HepG2 (cell line): ENCODE data around the gene ATP13A3.

Experiments
- AKAP8 ChIP-seq: sonication (generic); formaldehyde crosslinking; IDR thresholded peaks from 2 replicates; pipeline ENCODE4 v1.5.1; 2020; ENCODE audit warnings: mild to moderate bottlenecking, missing genetic modification reagents
- ATF7 ChIP-seq, 2 experiments: fragments of 450-650 bp in 1 of 2; sonication (generic) in 1 of 2; formaldehyde crosslinking in 1 of 2; IDR thresholded peaks; 2 replicates each; pipeline versions ENCODE4 v1.4.0 to v1.6.1; 2016 to 2020; ENCODE audit warnings: antibody characterized with exemption in 1 of 2, mild to moderate bottlenecking in 1 of 2, missing genetic modification reagents in 1 of 2
- BORCS8-MEF2B ChIP-seq: sonication (generic); formaldehyde crosslinking; IDR thresholded peaks from 2 replicates; pipeline ENCODE4 v1.8.0; 2022; ENCODE audit warnings: mild to moderate bottlenecking, missing genetic modification reagents
- FOXP4 ChIP-seq: sonication (generic); formaldehyde crosslinking; IDR thresholded peaks from 2 replicates; pipeline ENCODE4 v1.4.0; 2020; ENCODE audit warnings: missing genetic modification reagents
- HOXD1 ChIP-seq: sonication (generic); formaldehyde crosslinking; IDR thresholded peaks from 2 replicates; pipeline ENCODE4 v1.5.0; 2020; ENCODE audit warnings: missing genetic modification reagents
- KDM2A ChIP-seq: sonication (generic); formaldehyde crosslinking; IDR thresholded peaks from 2 replicates; pipeline ENCODE4 v1.4.0; 2020; ENCODE audit warnings: low read depth, missing genetic modification reagents, borderline replicate concordance
- POLR2A ChIP-seq, 2 experiments: IDR thresholded peaks; 2 replicates each; pipeline ENCODE4 v1.6.1; 2011; ENCODE audit warnings: low read depth in 2 of 2, low read length in 2 of 2, mild to moderate bottlenecking in 1 of 2, moderate library complexity in 1 of 2; ENCODE audit not compliant: insufficient read depth in 1 of 2
- POLR2G ChIP-seq: fragments of 200-400 bp; formaldehyde crosslinking; IDR thresholded peaks from 2 replicates; pipeline ENCODE4 v1.6.1; 2018; ENCODE audit warnings: mild to moderate bottlenecking, low read depth, low read length, moderate library complexity
- RAD21 ChIP-seq: fragments of 450-650 bp; formaldehyde crosslinking; IDR thresholded peaks from 2 replicates; pipeline ENCODE4 v1.5.0; 2020; ENCODE audit warnings: mild to moderate bottlenecking
- ZBTB7B ChIP-seq: sonication (generic); formaldehyde crosslinking; IDR thresholded peaks from 2 replicates; pipeline ENCODE4 v1.4.0; 2020; ENCODE audit warnings: missing genetic modification reagents
- TF ChIP-seq, protein P1 (sequence below): sonication (generic); formaldehyde crosslinking; IDR thresholded peaks from 2 replicates; pipeline ENCODE4 v1.5.0; 2020; ENCODE audit warnings: mild to moderate bottlenecking, missing genetic modification reagents, moderate library complexity

GRCh38 chr3:194382892-194383223 lies 103.9 kb downstream of the ATP13A3 start:
- TF ChIP-seq HOXD1 (no peak), ZBTB7B (CRISPR knock-in tag) (no peak), POLR2A (IDR thresholded peaks at IDR 0.05; ENCODE audit: insufficient read depth in 1 of 2, low read depth in 2 of 2, low read length in 2 of 2) (no peak), POLR2G (no peak), FOXP4 (CRISPR knock-in tag) (no peak), BORCS8-MEF2B (CRISPR knock-in tag) (no peak), RAD21 (no peak), KDM2A (CRISPR knock-in tag) (no peak), AKAP8 (CRISPR knock-in tag) (no peak), ATF7 (IDR thresholded peaks at IDR 0.05) (no peak), ATF7 (CRISPR knock-in tag; IDR thresholded peaks at IDR 0.05) (no peak)
- TF ChIP-seq, protein P1, sequence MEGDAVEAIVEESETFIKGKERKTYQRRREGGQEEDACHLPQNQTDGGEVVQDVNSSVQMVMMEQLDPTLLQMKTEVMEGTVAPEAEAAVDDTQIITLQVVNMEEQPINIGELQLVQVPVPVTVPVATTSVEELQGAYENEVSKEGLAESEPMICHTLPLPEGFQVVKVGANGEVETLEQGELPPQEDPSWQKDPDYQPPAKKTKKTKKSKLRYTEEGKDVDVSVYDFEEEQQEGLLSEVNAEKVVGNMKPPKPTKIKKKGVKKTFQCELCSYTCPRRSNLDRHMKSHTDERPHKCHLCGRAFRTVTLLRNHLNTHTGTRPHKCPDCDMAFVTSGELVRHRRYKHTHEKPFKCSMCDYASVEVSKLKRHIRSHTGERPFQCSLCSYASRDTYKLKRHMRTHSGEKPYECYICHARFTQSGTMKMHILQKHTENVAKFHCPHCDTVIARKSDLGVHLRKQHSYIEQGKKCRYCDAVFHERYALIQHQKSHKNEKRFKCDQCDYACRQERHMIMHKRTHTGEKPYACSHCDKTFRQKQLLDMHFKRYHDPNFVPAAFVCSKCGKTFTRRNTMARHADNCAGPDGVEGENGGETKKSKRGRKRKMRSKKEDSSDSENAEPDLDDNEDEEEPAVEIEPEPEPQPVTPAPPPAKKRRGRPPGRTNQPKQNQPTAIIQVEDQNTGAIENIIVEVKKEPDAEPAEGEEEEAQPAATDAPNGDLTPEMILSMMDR, result no peak
